Psoas muscle (tissue), 8 donors: ENCODE data around the gene ATG12. TPM values are rescaled to one million over a fixed set of nuclear protein-coding genes. Genes with fewer than 3 reads are reported as not detected.
A peak's percentile ranks its signal among the peaks of the same experiment; 100 is the strongest.

Experiments
- ATAC-seq, 4 donors: fragments of 200-7000 bp; cut with Tn5 transposase; one replicate each; pipeline ENCODE4 v1.9.1; 2020; ENCODE audit warnings: moderate library complexity in 3 of 4, mild to moderate bottlenecking in 2 of 4
- DNase-seq, 2 donors: peaks; one replicate each; pipeline ENCODE4 v3.0.0-alpha.2; 2020
- H3K27ac ChIP-seq: fragments of 200-600 bp; one replicate; pipeline ENCODE4 v1.8.0; 2022
- H3K27me3 ChIP-seq, 3 donors: fragments of 200-600 bp in 1 of 3; one replicate each; pipeline versions ENCODE4 v1.6.1 to v1.8.0; 2013 to 2022; ENCODE audit warnings: low read length in 2 of 3, mild to moderate bottlenecking in 2 of 3, moderate library complexity in 1 of 3; ENCODE audit not compliant: insufficient read depth in 3 of 3
- H3K36me3 ChIP-seq, 2 donors: fragments of 200-600 bp in 1 of 2; one replicate each; pipeline versions ENCODE4 v1.6.1 to v1.8.0; 2013 to 2022; ENCODE audit warnings: low read depth in 1 of 2, mild to moderate bottlenecking in 1 of 2, moderate library complexity in 1 of 2; ENCODE audit not compliant: insufficient read depth in 1 of 2
- H3K4me1 ChIP-seq: fragments of 200-600 bp; one replicate; pipeline ENCODE4 v1.8.0; 2022
- H3K4me3 ChIP-seq: fragments of 200-600 bp; one replicate; pipeline ENCODE4 v1.8.0; 2022; ENCODE audit warnings: mild to moderate bottlenecking
- H3K9me3 ChIP-seq: fragments of 200-600 bp; one replicate; pipeline ENCODE4 v1.8.0; 2022
- WGBS, 3 donors: extraction: QIAGEN DNeasy Blood & Tissue Kit; methylation state at CpG; one replicate each; pipeline versions ENCODE4 v1.1.6 to v1.1.7; 2013; 5-methylcytosine and 5-hydroxymethylcytosine counted together
- intact Hi-C, 2 donors: fragments of 100-400 bp; cut with DNase I; formaldehyde crosslinking; loops; one replicate each; pipeline versions ENCODE4 v1.11.0 to v1.14.2; 2022
- polyA plus RNA-seq, 3 donors: library from polyadenylated mRNA; stranded (reverse); fragments of 200-250 nt; gene quantifications; one replicate each; pipeline ENCODE4 v1.2.3, GENCODE V29; 2013
- total RNA-seq, 4 donors: library from RNA; stranded (reverse); fragmentation: NEBNext Ultra II Directional in 2 of 4; extraction: Animal tissue kit (Norgen Biotek cat#: 25700) in 2 of 4; gene quantifications; one replicate each; pipeline versions ENCODE4 v1.2.1 to v1.2.4, GENCODE V29; 2021 to 2023
- TF ChIP-seq, protein P1 (sequence below): fragments of 200-600 bp; IDR thresholded peaks from one replicate; pipeline ENCODE4 v1.8.0; 2022; ENCODE audit warnings: antibody characterized with exemption
- donor health status: healthy with polysubstance abuse.
- donor health status: DM: no; HTN: no; CAD: no; lungs with moderate emphysema.
- donor health status: Bipolar disorder and iron deficiency.
- donor health status: healthy.
- donor health status: DM: yes; HTN: yes; CAD: no.
- donor health status: DM: no; HTN: no; CAD: no.
- donor health status: DM: no; HTN: no; CAD: no.
- donor health status: DM: yes; HTN: yes; CAD: no.

Gene ATG12
- total and polyA plus RNA-seq, 7 donors: 19.6 to 44.2 (median 32.8) TPM

DNA sequence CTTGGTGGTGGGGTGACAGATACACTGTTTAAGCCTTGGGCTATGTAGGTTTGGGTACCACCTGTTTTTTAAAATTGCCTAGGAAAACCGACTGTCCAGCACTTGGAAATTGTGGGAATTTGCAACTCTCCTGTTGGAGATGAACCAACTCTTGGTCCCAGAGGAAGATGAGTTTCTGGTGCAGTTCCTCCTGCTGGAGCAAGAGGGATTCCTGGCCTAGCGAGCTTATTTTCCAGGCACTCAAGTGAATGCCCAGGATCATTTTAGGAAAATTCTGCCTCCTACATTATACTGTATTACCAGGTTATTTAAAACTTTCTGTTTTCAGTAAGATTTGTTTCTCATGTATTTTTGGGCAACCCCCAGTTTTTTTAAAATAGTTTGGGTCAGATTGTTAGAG, 34.1 kb upstream of the ATG12 start:
- DNase-seq: no peak

DNA sequence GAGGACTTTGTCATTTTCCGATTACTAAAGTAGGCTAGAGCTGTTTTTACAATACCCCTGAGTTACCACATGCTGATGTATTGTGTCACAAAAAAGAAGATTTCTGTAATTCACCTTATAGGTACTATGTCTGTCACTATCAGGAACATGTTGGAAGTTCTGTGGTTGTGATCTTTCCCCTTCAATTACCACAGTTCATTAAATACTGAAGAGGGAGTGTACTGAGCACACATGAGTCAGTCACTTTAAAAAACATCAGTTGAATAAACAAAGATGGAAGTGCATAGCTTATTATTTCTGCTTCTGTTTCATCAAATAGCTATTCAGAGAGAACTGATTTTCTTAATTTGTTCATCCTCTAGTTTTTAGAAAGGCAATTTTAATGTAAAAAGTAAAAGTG, 32.0 kb upstream of the ATG12 start:
- DNase-seq (no peak), ATAC-seq (no peak)
- H3K27ac ChIP-seq: no peak overlapping the region
- H3K4me3 ChIP-seq: no peak overlapping the region
- no peaks in the 10 kb centered on the region for H3K9me3 ChIP-seq
- peaks cover 7 to 41% of the 10 kb centered on the region in 2 donors for H3K36me3 ChIP-seq
- 89 to 93% (median 92%) methylated on average over 1 of the region's 1 CpG for WGBS, 3 donors
- TF ChIP-seq, protein P1, sequence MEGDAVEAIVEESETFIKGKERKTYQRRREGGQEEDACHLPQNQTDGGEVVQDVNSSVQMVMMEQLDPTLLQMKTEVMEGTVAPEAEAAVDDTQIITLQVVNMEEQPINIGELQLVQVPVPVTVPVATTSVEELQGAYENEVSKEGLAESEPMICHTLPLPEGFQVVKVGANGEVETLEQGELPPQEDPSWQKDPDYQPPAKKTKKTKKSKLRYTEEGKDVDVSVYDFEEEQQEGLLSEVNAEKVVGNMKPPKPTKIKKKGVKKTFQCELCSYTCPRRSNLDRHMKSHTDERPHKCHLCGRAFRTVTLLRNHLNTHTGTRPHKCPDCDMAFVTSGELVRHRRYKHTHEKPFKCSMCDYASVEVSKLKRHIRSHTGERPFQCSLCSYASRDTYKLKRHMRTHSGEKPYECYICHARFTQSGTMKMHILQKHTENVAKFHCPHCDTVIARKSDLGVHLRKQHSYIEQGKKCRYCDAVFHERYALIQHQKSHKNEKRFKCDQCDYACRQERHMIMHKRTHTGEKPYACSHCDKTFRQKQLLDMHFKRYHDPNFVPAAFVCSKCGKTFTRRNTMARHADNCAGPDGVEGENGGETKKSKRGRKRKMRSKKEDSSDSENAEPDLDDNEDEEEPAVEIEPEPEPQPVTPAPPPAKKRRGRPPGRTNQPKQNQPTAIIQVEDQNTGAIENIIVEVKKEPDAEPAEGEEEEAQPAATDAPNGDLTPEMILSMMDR: no peak
- H3K27me3 ChIP-seq: no peaks in the 10 kb centered on the region
- intact Hi-C loops: no loop called here
- H3K4me1 ChIP-seq: no peaks in the 10 kb centered on the region

More for the DNA sequence above, 34.1 kb upstream of the ATG12 start:
- Histone ChIP-seq H3K4me3 (no peak overlapping the region), H3K27ac (no peak overlapping the region), H3K36me3 (peaks cover 7 to 31% of the 10 kb centered on the region in 2 donors), H3K4me1 (no peaks in the 10 kb centered on the region), H3K27me3 (no peaks in the 10 kb centered on the region), H3K9me3 (no peaks in the 10 kb centered on the region)
- intact Hi-C loops: no loop called here
- TF ChIP-seq, protein P1: no peak
- no peak for ATAC-seq
- WGBS, 3 donors: 64 to 72% (median 69%) methylated on average over 2 of the region's 2 CpGs

- TF ChIP-seq, protein P1: no peak
- ATAC-seq (no peak), DNase-seq (no peak)
- intact Hi-C loops: no loop called here
- Histone ChIP-seq H3K4me1 (no peaks in the 10 kb centered on the region), H3K27me3 (no peaks in the 10 kb centered on the region), H3K36me3 (peaks cover 7 to 41% of the 10 kb centered on the region in 2 donors), H3K27ac (no peak overlapping the region), H3K9me3 (no peaks in the 10 kb centered on the region), H3K4me3 (no peak overlapping the region)
- 95 to 99% (median 96%) methylated on average over 2 of the region's 2 CpGs for WGBS, 3 donors
Observed at GRCh38 chr5:115872447-115872846, 31.1 kb upstream of the ATG12 start.

GRCh38 chr5:115869256-115869795, 28.0 kb upstream of the ATG12 start:
- intact Hi-C loops: no loop called here
- H3K27me3 ChIP-seq: no peaks in the 10 kb centered on the region
- DNase-seq (no peak), ATAC-seq (no peak)
- WGBS, 3 donors: 91 to 96% (median 94%) methylated on average over 3 of the region's 3 CpGs
- no peak overlapping the region for H3K4me3 ChIP-seq
- TF ChIP-seq, protein P1: no peak
- H3K9me3 ChIP-seq: no peaks in the 10 kb centered on the region
- peaks cover 4 to 41% of the 10 kb centered on the region in 2 donors for H3K36me3 ChIP-seq
- no peak overlapping the region for H3K27ac ChIP-seq
- no peaks in the 10 kb centered on the region for H3K4me1 ChIP-seq

DNA sequence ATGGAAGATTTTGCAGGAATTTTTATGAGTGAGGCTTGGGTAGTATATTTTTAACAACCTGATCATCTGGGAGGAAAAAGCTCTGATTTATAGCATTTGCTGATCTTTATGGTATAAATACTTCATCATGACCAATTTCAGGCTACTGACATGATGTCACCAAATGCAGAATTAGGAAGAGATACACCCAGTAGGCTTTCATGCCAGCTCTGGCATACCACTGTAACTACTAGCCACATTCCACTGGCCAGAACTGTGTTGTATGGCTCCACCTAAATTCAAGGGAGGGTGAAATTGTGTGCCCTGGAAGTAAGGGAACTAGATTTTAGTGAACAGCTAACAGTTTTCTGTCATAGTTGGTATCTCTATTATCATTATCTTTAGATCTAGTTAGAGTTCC, 18.0 kb upstream of the ATG12 start:
- TF ChIP-seq, protein P1: no peak
- Histone ChIP-seq H3K27me3 (no peaks in the 10 kb centered on the region), H3K36me3 (no peaks in the 10 kb centered on the region), H3K9me3 (no peaks in the 10 kb centered on the region), H3K4me3 (no peak overlapping the region), H3K27ac (no peak overlapping the region), H3K4me1 (peaks cover 45% of the 10 kb centered on the region)
- intact Hi-C loops: no loop called here
- ATAC-seq: peak in 1 of 4 donors; percentile 39
- no peak for DNase-seq
